Measurements from ENCODE around the gene C2.

DNA sequence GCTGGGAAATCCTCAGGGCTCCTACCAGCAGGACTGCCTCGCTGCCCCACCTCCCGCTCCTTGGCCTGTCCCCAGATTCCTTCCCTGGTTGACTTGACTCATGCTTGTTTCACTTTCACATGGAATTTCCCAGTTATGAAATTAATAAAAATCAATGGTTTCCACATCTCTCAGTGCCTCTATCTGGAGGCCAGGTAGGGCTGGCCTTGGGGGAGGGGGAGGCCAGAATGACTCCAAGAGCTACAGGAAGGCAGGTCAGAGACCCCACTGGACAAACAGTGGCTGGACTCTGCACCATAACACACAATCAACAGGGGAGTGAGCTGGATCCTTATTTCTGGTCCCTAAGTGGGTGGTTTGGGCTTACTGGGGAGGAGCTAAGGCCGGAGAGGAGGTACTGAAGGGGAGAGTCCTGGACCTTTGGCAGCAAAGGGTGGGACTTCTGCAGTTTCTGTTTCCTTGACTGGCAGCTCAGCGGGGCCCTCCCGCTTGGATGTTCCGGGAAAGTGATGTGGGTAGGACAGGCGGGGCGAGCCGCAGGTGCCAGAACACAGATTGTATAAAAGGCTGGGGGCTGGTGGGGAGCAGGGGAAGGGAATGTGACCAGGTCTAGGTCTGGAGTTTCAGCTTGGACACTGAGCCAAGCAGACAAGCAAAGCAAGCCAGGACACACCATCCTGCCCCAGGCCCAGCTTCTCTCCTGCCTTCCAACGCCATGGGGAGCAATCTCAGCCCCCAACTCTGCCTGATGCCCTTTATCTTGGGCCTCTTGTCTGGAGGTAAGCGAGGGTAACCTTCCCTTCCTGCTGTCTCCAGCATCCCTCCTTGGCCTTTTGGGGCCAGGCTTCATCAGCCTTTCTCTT is 18.2 kb downstream of the C2 start, which contains the start of gene CFB:
- TF ChIP-seq, protein P1, sequence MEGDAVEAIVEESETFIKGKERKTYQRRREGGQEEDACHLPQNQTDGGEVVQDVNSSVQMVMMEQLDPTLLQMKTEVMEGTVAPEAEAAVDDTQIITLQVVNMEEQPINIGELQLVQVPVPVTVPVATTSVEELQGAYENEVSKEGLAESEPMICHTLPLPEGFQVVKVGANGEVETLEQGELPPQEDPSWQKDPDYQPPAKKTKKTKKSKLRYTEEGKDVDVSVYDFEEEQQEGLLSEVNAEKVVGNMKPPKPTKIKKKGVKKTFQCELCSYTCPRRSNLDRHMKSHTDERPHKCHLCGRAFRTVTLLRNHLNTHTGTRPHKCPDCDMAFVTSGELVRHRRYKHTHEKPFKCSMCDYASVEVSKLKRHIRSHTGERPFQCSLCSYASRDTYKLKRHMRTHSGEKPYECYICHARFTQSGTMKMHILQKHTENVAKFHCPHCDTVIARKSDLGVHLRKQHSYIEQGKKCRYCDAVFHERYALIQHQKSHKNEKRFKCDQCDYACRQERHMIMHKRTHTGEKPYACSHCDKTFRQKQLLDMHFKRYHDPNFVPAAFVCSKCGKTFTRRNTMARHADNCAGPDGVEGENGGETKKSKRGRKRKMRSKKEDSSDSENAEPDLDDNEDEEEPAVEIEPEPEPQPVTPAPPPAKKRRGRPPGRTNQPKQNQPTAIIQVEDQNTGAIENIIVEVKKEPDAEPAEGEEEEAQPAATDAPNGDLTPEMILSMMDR (IDR thresholded peaks at IDR 0.05), result no peak
- no peak for TF ChIP-seq RAD21 (IDR thresholded peaks at IDR 0.05; ENCODE audit: low read length)
- TF ChIP-seq SMC3 (IDR thresholded peaks at IDR 0.05; ENCODE audit: low read depth, low read length), result no peak
- no peak for TF ChIP-seq EP300 (IDR thresholded peaks at IDR 0.05; ENCODE audit: borderline replicate concordance in 1 of 2, low read depth in 1 of 2, low read length in 1 of 2)
- no peak for TF ChIP-seq RCOR1 (IDR thresholded peaks at IDR 0.05; ENCODE audit: low read length)
- TF ChIP-seq, protein P2, sequence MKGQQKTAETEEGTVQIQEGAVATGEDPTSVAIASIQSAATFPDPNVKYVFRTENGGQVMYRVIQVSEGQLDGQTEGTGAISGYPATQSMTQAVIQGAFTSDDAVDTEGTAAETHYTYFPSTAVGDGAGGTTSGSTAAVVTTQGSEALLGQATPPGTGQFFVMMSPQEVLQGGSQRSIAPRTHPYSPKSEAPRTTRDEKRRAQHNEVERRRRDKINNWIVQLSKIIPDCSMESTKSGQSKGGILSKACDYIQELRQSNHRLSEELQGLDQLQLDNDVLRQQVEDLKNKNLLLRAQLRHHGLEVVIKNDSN (IDR thresholded peaks at IDR 0.05; ENCODE audit: borderline replicate concordance, low read depth), result no peak
- no peak for TF ChIP-seq EZH2phosphoT487 (IDR thresholded peaks at IDR 0.05; ENCODE audit: borderline replicate concordance, low read depth)
- TF ChIP-seq, protein P3, sequence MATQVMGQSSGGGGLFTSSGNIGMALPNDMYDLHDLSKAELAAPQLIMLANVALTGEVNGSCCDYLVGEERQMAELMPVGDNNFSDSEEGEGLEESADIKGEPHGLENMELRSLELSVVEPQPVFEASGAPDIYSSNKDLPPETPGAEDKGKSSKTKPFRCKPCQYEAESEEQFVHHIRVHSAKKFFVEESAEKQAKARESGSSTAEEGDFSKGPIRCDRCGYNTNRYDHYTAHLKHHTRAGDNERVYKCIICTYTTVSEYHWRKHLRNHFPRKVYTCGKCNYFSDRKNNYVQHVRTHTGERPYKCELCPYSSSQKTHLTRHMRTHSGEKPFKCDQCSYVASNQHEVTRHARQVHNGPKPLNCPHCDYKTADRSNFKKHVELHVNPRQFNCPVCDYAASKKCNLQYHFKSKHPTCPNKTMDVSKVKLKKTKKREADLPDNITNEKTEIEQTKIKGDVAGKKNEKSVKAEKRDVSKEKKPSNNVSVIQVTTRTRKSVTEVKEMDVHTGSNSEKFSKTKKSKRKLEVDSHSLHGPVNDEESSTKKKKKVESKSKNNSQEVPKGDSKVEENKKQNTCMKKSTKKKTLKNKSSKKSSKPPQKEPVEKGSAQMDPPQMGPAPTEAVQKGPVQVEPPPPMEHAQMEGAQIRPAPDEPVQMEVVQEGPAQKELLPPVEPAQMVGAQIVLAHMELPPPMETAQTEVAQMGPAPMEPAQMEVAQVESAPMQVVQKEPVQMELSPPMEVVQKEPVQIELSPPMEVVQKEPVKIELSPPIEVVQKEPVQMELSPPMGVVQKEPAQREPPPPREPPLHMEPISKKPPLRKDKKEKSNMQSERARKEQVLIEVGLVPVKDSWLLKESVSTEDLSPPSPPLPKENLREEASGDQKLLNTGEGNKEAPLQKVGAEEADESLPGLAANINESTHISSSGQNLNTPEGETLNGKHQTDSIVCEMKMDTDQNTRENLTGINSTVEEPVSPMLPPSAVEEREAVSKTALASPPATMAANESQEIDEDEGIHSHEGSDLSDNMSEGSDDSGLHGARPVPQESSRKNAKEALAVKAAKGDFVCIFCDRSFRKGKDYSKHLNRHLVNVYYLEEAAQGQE (IDR thresholded peaks at IDR 0.05; ENCODE audit: low read depth, low read length), result no peak
- TF ChIP-seq, protein P4, sequence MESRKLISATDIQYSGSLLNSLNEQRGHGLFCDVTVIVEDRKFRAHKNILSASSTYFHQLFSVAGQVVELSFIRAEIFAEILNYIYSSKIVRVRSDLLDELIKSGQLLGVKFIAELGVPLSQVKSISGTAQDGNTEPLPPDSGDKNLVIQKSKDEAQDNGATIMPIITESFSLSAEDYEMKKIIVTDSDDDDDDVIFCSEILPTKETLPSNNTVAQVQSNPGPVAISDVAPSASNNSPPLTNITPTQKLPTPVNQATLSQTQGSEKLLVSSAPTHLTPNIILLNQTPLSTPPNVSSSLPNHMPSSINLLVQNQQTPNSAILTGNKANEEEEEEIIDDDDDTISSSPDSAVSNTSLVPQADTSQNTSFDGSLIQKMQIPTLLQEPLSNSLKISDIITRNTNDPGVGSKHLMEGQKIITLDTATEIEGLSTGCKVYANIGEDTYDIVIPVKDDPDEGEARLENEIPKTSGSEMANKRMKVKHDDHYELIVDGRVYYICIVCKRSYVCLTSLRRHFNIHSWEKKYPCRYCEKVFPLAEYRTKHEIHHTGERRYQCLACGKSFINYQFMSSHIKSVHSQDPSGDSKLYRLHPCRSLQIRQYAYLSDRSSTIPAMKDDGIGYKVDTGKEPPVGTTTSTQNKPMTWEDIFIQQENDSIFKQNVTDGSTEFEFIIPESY (IDR thresholded peaks at IDR 0.05; ENCODE audit: borderline replicate concordance, low read depth), result no peak
- TF ChIP-seq, protein P5, sequence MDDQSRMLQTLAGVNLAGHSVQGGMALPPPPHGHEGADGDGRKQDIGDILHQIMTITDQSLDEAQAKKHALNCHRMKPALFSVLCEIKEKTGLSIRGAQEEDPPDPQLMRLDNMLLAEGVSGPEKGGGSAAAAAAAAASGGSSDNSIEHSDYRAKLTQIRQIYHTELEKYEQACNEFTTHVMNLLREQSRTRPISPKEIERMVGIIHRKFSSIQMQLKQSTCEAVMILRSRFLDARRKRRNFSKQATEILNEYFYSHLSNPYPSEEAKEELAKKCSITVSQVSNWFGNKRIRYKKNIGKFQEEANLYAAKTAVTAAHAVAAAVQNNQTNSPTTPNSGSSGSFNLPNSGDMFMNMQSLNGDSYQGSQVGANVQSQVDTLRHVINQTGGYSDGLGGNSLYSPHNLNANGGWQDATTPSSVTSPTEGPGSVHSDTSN (IDR thresholded peaks at IDR 0.05), result peak; percentile 94
- TF ChIP-seq JUND (IDR thresholded peaks at IDR 0.05), result no peak
- no peak for TF ChIP-seq POLR2AphosphoS5 (IDR thresholded peaks at IDR 0.05; ENCODE audit: low read depth, low read length)
- TF ChIP-seq, protein P6, sequence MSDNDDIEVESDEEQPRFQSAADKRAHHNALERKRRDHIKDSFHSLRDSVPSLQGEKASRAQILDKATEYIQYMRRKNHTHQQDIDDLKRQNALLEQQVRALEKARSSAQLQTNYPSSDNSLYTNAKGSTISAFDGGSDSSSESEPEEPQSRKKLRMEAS (IDR thresholded peaks at IDR 0.05; ENCODE audit: low read depth), result no peak
- no peak for TF ChIP-seq TAF1 (IDR thresholded peaks at IDR 0.05; ENCODE audit: borderline replicate concordance, low read depth, low read length)

All from SK-N-SH (cell line).